ENCODE results near the gene ITPKC. TPM values are rescaled to one million over a fixed set of nuclear protein-coding genes. Genes with fewer than 3 reads are reported as not detected.

The ITPKC gene
- total and polyA plus RNA-seq, 10 of the 15 experiments (the other 5 are each of a cell fraction or from before 2014, with no cell fraction given) = 0.03 to 6.4 (median 3.5) TPM

- TF ChIP-seq NR2F1 (conservative IDR thresholded peaks at IDR 0.05) = peak; percentile 100
- TF ChIP-seq CHD1 (IDR thresholded peaks at IDR 0.05; ENCODE audit: low read depth, low read length) = no peak; the same call in 1 of the 2 replicates
- peak; percentile 94 for TF ChIP-seq ZBTB4 (CRISPR knock-in tag; IDR thresholded peaks at IDR 0.05)
- peak; percentile 73 for TF ChIP-seq EED (IDR thresholded peaks at IDR 0.05; ENCODE audit: low read depth)
- no peak; the same call in 1 of the 2 replicates for TF ChIP-seq ZBED1 (IDR thresholded peaks at IDR 0.05; ENCODE audit: borderline replicate concordance)
- TF ChIP-seq HDGF (IDR thresholded peaks at IDR 0.05) = peak; percentile 64; the same call in 1 of the 2 replicates
- TF ChIP-seq ZNF687 (IDR thresholded peaks at IDR 0.05) = peak; percentile 96
- no peak for TF ChIP-seq BCL3 (IDR thresholded peaks at IDR 0.05; ENCODE audit: borderline replicate concordance, insufficient read depth, low read depth, low read length, poor library complexity, severe bottlenecking)
- peak; percentile 47; the same call in 1 of the 2 replicates for TF ChIP-seq MAX (IDR thresholded peaks at IDR 0.05; ENCODE audit: low read depth, low read length)
- 0 out of 4 replicates have a peak, but pooled peaks of 1 of the 2 experiments have one; percentile 40 for TF ChIP-seq SRF (IDR thresholded peaks at IDR 0.05; ENCODE audit: low read depth in 2 of 2, low read length in 2 of 2)
- TF ChIP-seq IKZF2 (IDR thresholded peaks at IDR 0.05) = peak; percentile 91 to 93
- no peak for TF ChIP-seq NFYA (IDR thresholded peaks at IDR 0.05; ENCODE audit: borderline replicate concordance, low read depth, low read length)
- peak; percentile 46 for TF ChIP-seq E4F1 (IDR thresholded peaks at IDR 0.05; ENCODE audit: borderline replicate concordance, partially characterized antibody)
- peak; percentile 92 for TF ChIP-seq E2F4 (IDR thresholded peaks at IDR 0.05; ENCODE audit: low read depth, low read length)
- peak; percentile 87; the same call in 1 of the 2 replicates for TF ChIP-seq PAX8 (IDR thresholded peaks at IDR 0.05)
Observed at GRCh38 chr19:40750058-40750873, 33.4 kb downstream of the ITPKC start, which contains the start of gene ACTMAP (continued).

Measured in GM12878 (cell line).